T-helper 2 cell treated with Interferon-gamma antibody and Interleukin-4, amounts not matched to agents 5 μg/mL and 100 μg/mL, for 36 hours (primary cell): ENCODE results near the gene ZNF433.

ENCODE experiments used
- DNase-seq: peaks from one replicate; pipeline ENCODE4 v3.0.0; 2021; ENCODE audit warnings: low spot score
- H3K27ac Mint-ChIP-seq: one replicate; pipeline ENCODE4 v1.8.0; 2021; ENCODE audit warnings: mild to moderate bottlenecking, mixed read lengths
- H3K27me3 Mint-ChIP-seq: one replicate; pipeline ENCODE4 v1.8.0; 2021; ENCODE audit warnings: low read depth, mixed read lengths
- H3K36me3 Mint-ChIP-seq: one replicate; pipeline ENCODE4 v1.8.0; 2021; ENCODE audit warnings: low read depth, mixed read lengths
- H3K4me1 Mint-ChIP-seq: one replicate; pipeline ENCODE4 v1.8.0; 2021; ENCODE audit warnings: low read depth, mixed read lengths
- H3K4me3 Mint-ChIP-seq: one replicate; pipeline ENCODE4 v1.8.0; 2022; ENCODE audit warnings: mild to moderate bottlenecking, moderate library complexity, mixed read lengths
- H3K9me3 Mint-ChIP-seq: one replicate; pipeline ENCODE4 v1.8.0; 2021; ENCODE audit warnings: mixed read lengths

The ZNF433 gene

DNA sequence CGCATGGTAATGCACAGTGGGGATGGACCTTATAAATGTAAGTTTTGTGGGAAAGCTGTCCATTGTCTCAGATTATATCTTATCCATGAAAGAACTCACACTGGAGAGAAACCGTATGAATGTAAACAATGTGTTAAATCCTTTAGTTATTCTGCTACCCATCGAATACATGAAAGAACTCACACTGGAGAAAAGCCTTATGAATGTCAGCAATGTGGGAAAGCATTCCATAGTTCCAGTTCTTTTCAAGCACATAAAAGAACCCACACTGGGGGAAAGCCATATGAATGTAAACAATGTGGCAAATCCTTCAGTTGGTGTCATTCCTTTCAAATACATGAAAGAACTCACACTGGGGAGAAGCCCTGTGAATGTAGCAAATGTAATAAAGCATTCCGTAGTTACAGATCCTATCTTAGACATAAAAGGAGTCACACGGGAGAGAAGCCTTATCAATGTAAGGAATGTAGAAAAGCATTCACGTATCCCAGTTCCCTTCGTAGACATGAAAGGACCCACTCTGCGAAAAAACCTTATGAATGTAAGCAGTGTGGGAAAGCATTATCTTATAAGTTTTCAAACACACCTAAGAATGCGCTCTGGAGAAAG, 56.9 kb downstream of the ZNF433 start:
- H3K4me3 Mint-ChIP-seq, result no peak overlapping the region
- no peak for DNase-seq
- no peaks in the 10 kb centered on the region for H3K4me1 Mint-ChIP-seq
- peaks cover 76% of the 10 kb centered on the region for H3K9me3 Mint-ChIP-seq
- H3K36me3 Mint-ChIP-seq, result peaks cover 25% of the 10 kb centered on the region
- no peaks in the 10 kb centered on the region for H3K27me3 Mint-ChIP-seq
- H3K27ac Mint-ChIP-seq, result no peak overlapping the region

DNA sequence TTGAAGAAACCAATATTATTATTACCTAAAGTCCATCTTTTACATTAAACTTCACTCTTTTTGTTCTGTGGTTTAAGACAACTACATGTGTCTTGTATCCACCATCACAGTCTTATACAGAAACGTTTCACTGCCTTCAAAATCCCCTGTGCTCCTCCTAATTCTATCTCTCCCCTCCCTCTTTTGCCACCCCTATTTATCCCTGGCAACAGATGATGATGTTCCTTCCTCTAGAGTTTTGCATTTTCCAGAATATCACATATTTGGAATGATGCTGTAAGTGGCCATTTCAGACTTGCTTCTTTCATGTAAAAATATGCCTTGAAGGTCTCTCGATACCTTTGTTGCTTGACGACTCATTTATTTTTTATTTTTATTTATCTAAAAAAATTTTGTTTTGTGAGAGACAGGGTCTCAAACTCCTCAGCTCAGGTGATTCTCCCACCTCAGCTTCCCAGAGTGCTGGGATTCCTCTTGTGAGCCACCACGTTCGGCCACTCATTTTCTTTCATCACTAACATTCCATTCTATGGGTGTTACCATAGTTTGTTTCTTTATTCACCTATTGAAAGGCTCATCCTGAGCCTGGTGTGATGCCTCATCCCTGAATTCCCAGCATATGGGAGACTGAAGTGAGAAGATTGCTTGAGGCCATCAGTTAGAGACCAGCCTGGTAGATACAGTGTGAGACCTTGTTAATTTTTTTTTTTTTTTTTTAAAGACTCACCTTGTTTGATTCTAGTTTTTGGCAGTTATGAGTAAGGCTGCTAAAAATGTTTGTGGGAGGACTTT, 62.3 kb downstream of the ZNF433 start:
- H3K36me3 Mint-ChIP-seq, result peaks cover 16% of the 10 kb centered on the region
- H3K4me1 Mint-ChIP-seq, result no peaks in the 10 kb centered on the region
- no peak for DNase-seq
- H3K4me3 Mint-ChIP-seq, result no peak overlapping the region
- peaks cover 64% of the 10 kb centered on the region for H3K9me3 Mint-ChIP-seq
- H3K27me3 Mint-ChIP-seq, result no peaks in the 10 kb centered on the region
- no peak overlapping the region for H3K27ac Mint-ChIP-seq

DNA sequence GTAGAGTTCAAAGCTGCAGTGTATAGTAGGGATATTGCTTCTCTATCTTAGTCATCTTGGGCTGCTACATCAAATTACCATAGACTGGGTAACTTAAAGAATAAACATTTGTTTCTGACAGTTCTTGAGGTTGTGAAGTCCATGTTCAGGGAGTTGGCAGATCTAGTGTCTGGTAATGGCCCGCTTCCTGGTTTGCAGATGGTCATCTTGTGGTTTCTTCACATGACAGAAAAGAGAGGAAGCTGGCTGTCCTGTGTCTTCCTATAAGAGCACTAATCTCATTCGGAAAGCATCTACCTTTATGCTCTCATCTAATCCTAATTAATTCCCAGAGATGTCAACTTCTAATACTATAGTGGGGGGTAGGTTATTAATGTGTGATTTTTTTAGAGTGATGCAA, 64.4 kb downstream of the ZNF433 start:
- Mint-ChIP-seq H3K27ac (no peak overlapping the region), H3K36me3 (peaks cover 12% of the 10 kb centered on the region), H3K9me3 (peaks cover 45% of the 10 kb centered on the region), H3K4me1 (peaks cover 2% of the 10 kb centered on the region), H3K27me3 (no peaks in the 10 kb centered on the region), H3K4me3 (no peak overlapping the region)
- DNase-seq, result no peak

DNA sequence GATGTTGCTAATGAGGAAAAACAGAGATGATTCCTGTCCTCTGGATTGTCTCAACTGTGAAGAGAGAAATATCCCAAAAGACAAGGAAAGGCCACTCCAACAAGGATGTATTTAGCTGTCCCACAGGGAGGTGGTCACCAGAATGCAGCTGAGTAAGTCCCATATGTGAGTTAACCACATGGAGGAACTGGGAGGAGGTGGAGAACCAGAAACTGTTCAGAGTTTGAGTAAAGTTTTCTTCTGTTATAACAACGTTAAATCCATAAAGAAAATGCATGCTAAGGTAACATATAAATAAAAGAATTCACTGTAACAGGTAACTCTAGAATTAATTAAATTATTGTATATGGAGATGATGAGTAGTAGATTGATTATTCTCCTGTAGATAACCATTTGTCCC, 65.3 kb downstream of the ZNF433 start:
- Mint-ChIP-seq H3K27ac (no peak overlapping the region), H3K36me3 (peaks cover 9% of the 10 kb centered on the region), H3K4me1 (peaks cover 7% of the 10 kb centered on the region), H3K27me3 (no peaks in the 10 kb centered on the region), H3K4me3 (no peak overlapping the region), H3K9me3 (peaks cover 39% of the 10 kb centered on the region)
- DNase-seq, result no peak

DNA sequence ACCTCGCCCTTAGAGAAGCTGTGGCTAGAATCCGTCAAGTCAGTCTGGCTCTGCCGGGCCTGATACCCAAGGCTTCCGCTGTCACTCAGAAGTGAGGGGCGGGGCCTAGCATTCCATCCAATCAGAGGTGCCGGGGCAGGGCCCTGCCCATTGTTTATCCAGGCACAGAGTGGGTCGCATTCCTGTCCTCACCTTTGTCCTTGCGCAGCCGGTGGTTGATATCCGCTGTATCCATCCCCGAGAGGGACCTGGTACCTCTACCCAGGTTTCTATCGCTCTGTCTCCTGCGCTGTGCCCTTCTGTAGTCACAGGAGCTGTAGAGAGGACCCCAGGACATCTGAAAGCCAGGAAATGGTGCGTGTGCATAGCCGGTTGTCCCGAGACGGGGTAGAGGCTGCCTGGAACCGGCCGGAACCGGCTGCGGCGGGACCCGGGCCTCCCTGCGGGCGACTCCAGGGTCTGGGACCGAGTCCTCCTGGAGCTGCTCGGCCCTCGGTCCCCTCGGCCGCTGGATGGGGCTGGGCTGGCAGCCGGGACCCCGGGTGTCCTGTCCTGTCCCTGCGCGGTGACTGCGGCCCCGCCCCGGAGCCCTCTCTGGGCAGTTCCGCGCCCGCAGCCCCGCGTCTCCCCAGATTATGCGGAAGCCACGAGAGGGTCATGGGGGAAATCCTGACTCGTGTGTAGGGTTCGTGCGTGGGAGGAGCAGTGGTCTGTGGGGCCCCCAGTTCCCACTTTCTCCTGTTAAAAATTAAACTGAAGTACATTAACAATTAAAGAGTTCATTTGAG, 70.4 kb downstream of the ZNF433 start, which contains the start of gene ZNF763:
Gene ZNF763 (plus strand): TSS at position 183 of the 788 bp plus-strand sequence. CDS start 169 bp downstream, at position 352.
- Mint-ChIP-seq H3K4me3 (peak within 1 kb of the TSS; percentile 91), H3K4me1 (peaks cover 19% of the 10 kb centered on the region), H3K36me3 (peaks cover 9% of the 10 kb centered on the region), H3K27ac (peak within 1 kb of the TSS; percentile 87), H3K27me3 (no peaks in the 10 kb centered on the region), H3K9me3 (peaks cover 17% of the 10 kb centered on the region)
- peak; percentile 82 for DNase-seq
